Panc1 (cell line): ENCODE results near the gene SLC5A11. TPM values are rescaled to one million over a fixed set of nuclear protein-coding genes. Genes with fewer than 3 reads are reported as not detected.

Experiments used
- ATAC-seq: fragments of 200-7000 bp; cut with Tn5 transposase; 2 replicates; pipeline ENCODE4 v1.9.1; 2020; ENCODE audit warnings: mild to moderate bottlenecking, moderate library complexity
- BruUV-seq: library from RNA; stranded (reverse); fragments of 400-500 nt; replicated peaks from 2 replicates; lab custom pipeline; 2021; lab: Mats Ljungman, UMichigan
- CTCF ChIA-PET: fragments of 300-600 bp; sonication (Branson Sonifier 250); formaldehyde crosslinking; loops from one replicate; lab custom pipeline; 2022; ENCODE audit warnings: antibody characterized with exemption; lab: Charles Lee
- POLR2A ChIA-PET: fragments of 300-600 bp; sonication (Branson Sonifier 250); formaldehyde crosslinking; loops from one replicate; lab custom pipeline; 2022; ENCODE audit warnings: antibody characterized with exemption; lab: Charles Lee
- DNase-seq: peaks from one replicate; pipeline ENCODE4 v3.0.0-alpha.2; 2010; ENCODE audit warnings: low read depth, low spot score
- H3K27ac ChIP-seq: 2 replicates; pipeline ENCODE4 v1.5.1; 2011; ENCODE audit warnings: mild to moderate bottlenecking, low read length, inconsistent platforms
- H3K27me3 ChIP-seq: fragments of 200-500 bp; sonication (Bioruptor generic); 2 replicates; pipeline ENCODE4 v1.6.0; 2014; ENCODE audit warnings: low read length, inconsistent platforms; ENCODE audit not compliant: control insufficient read depth, insufficient read depth
- H3K36me3 ChIP-seq: fragments of 200-500 bp; sonication (Bioruptor generic); 2 replicates; pipeline ENCODE4 v1.5.1; 2014; ENCODE audit warnings: inconsistent platforms, mild to moderate bottlenecking, low read length, moderate library complexity; ENCODE audit not compliant: control insufficient read depth, insufficient read depth
- H3K4me1 ChIP-seq: 2 replicates; pipeline ENCODE4 v1.5.1; 2011; ENCODE audit warnings: inconsistent platforms, mild to moderate bottlenecking, low read length, moderate library complexity; ENCODE audit not compliant: control insufficient read depth, insufficient read depth
- H3K4me3 ChIP-seq, 2 experiments: 2 replicates each; pipeline ENCODE4 v1.5.1; 2011 to 2012; ENCODE audit warnings: low read depth in 2 of 2, low read length in 2 of 2, mild to moderate bottlenecking in 2 of 2, inconsistent platforms in 1 of 2, moderate library complexity in 1 of 2
- H3K9me3 ChIP-seq: fragments of 200-500 bp; sonication (Bioruptor generic); 2 replicates; pipeline ENCODE4 v1.5.1; 2014; ENCODE audit warnings: low read depth, mild to moderate bottlenecking, inconsistent platforms, low read length, moderate library complexity; ENCODE audit not compliant: control insufficient read depth, insufficient read depth
- CTCF ChIP-seq: fragments of 450-650 bp; IDR thresholded peaks from 2 replicates; pipeline ENCODE4 v1.5.1; 2017; ENCODE audit warnings: mild to moderate bottlenecking
- POLR2AphosphoS5 ChIP-seq: IDR thresholded peaks from 2 replicates; pipeline ENCODE4 v1.6.1; 2012; ENCODE audit warnings: mild to moderate bottlenecking, low read depth, low read length, moderate library complexity
- REST ChIP-seq, 2 experiments: IDR thresholded peaks; 2 replicates each; pipeline ENCODE4 v1.6.1; 2011 to 2012; ENCODE audit warnings: low read depth in 2 of 2, control low read depth in 1 of 2, low read length in 1 of 2, mild to moderate bottlenecking in 1 of 2, moderate library complexity in 1 of 2; ENCODE audit not compliant: insufficient read depth in 1 of 2
- SIN3A ChIP-seq: IDR thresholded peaks from 2 replicates; pipeline ENCODE4 v1.6.1; 2012; ENCODE audit warnings: low read depth, mild to moderate bottlenecking, low read length, moderate library complexity, borderline replicate concordance; ENCODE audit not compliant: insufficient read depth
- TCF7L2 ChIP-seq: IDR thresholded peaks from 2 replicates; pipeline ENCODE4 v1.6.1; 2011; ENCODE audit warnings: mild to moderate bottlenecking, low read depth, low read length, inconsistent platforms
- in situ Hi-C: cut with HindIII; loops from 2 replicates; pipeline ENCODE4 v1.10.0; 2016; ENCODE audit warnings: low sequenced_read_pairs, low pct_unique_long_range_greater_than_20kb
- intact Hi-C: fragments of 100-400 bp; cut with micrococcal nuclease; formaldehyde crosslinking; loops from one replicate; pipeline ENCODE4 v1.10.0; 2022; ENCODE audit not compliant: unreplicated experiment
- total RNA-seq: library from RNA; stranded (reverse); gene quantifications from one replicate; pipeline ENCODE4 v1.2.1, GENCODE V29; 2021; ENCODE audit not compliant: unreplicated experiment

SLC5A11 gene
- total RNA-seq, 1 experiment from 2014 or later = 0.13 TPM

DNA sequence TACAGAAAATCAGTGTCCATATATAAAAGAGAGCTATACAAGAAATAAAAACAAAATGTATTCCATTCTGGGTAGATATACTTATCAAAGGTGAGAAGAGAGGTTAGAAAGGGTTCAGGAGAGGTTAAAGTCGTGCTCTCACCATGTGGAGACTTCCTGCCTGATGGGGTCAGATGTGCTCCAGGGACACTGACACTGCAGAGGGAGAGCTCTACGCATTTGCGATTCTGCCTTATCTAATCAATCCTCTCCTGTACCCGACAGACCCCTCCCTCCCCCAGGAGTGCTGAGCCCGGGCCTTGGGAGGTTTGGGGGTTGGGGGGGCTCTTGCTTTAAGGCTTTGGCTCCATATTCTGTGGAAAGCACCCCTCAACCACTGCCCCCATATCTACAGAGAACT is 16.6 kb upstream of the SLC5A11 start:
- DNase-seq (no peak), ATAC-seq (no peak)
- Histone ChIP-seq H3K27me3 (no peaks in the 10 kb centered on the region), H3K9me3 (no peaks in the 10 kb centered on the region), H3K4me3 (no peak overlapping the region), H3K36me3 (peaks cover 16% of the 10 kb centered on the region), H3K27ac (no peak overlapping the region), H3K4me1 (no peaks in the 10 kb centered on the region)
- in situ Hi-C loops (no loop called here), intact Hi-C loops (no loop called here)
- BruUV-seq = no TSS peak
- CTCF ChIA-PET = no interaction called here
- POLR2A ChIA-PET = no interaction called here
- TF ChIP-seq REST (IDR thresholded peaks at IDR 0.05; ENCODE audit: insufficient read depth in 1 of 2, low read depth in 2 of 2, low read length in 1 of 2) (no peak), TCF7L2 (no peak), POLR2AphosphoS5 (no peak; the same call in 1 of the 2 replicates)

DNA sequence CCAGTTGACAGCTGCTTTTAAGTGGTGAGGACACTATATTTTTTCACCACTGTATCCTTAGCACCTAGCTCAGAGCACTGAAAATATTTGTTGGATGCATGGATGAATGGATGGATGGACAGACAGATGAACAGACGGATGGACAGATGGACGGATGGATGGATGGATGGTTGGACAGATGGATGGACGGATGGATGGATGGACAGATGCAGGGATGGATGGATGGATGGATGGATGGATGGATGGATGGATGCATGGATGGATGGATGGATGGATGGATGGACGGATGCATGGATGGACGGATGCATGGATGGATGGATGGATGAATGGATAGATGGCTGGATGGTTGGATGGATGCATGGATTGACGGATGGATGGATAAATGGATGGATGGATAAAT is 12.4 kb upstream of the SLC5A11 start:
- Histone ChIP-seq H3K9me3 (no peaks in the 10 kb centered on the region), H3K4me1 (no peaks in the 10 kb centered on the region), H3K27ac (no peak overlapping the region), H3K27me3 (no peaks in the 10 kb centered on the region), H3K36me3 (no peaks in the 10 kb centered on the region; the same call in 1 of the 2 replicates), H3K4me3 (no peak overlapping the region)
- CTCF ChIA-PET = no interaction called here
- in situ Hi-C loops (no loop called here), intact Hi-C loops (no loop called here)
- BruUV-seq = no TSS peak
- no peak for TF ChIP-seq REST (IDR thresholded peaks at IDR 0.05; ENCODE audit: insufficient read depth in 1 of 2, low read depth in 2 of 2, low read length in 1 of 2)
- TF ChIP-seq TCF7L2 = no peak
- no peak for TF ChIP-seq CTCF
- TF ChIP-seq SIN3A = no peak
- TF ChIP-seq POLR2AphosphoS5 = no peak
- DNase-seq = no peak
- POLR2A ChIA-PET = interaction anchor here (0.7 kb wide), 1 partner anchor 48 kb away, joined by 3 read pairs; no protein-coding TSS in a partner anchor
- ATAC-seq = no peak
